ENCODE results near the gene C3. TPM values are rescaled to one million over a fixed set of nuclear protein-coding genes. Genes with fewer than 3 reads are reported as not detected.
"Not testable (repeated sequence)": the region's sequence is repeated elsewhere in the genome, so short reads cannot be mapped to it uniquely, and the experiment has no call there.

The C3 gene
- total RNA-seq, 4 donors from 2014 or later: 28.8 to 155 (median 79.6) TPM

DNA sequence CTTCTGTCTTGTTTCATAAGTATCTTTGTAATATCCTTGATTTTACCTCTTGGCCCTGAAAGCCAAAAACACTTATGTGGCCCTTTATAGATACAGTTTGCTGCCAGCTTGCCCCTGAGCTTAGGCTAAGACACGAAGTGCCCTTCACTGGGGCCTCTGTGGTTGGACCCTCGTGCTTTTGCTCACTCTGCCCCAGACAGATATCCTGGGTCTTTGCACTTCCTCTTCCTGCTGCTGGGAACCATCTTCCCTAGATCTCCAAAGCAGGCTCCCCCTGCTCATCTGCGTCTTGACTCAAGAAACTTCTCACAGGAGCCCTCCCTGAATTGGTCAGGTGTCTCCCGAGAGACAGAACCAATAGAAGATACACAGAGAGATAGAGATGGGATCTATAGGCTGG, 48.5 kb downstream of the C3 start:
- TF ChIP-seq POLR2A (IDR thresholded peaks at IDR 0.05): no peak
- TF ChIP-seq, protein P1, sequence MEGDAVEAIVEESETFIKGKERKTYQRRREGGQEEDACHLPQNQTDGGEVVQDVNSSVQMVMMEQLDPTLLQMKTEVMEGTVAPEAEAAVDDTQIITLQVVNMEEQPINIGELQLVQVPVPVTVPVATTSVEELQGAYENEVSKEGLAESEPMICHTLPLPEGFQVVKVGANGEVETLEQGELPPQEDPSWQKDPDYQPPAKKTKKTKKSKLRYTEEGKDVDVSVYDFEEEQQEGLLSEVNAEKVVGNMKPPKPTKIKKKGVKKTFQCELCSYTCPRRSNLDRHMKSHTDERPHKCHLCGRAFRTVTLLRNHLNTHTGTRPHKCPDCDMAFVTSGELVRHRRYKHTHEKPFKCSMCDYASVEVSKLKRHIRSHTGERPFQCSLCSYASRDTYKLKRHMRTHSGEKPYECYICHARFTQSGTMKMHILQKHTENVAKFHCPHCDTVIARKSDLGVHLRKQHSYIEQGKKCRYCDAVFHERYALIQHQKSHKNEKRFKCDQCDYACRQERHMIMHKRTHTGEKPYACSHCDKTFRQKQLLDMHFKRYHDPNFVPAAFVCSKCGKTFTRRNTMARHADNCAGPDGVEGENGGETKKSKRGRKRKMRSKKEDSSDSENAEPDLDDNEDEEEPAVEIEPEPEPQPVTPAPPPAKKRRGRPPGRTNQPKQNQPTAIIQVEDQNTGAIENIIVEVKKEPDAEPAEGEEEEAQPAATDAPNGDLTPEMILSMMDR (IDR thresholded peaks at IDR 0.05): no peak
- no peak overlapping the region for H3K4me3 ChIP-seq (ENCODE audit: low read depth, poor library complexity, severe bottlenecking)
- no peak for DNase-seq (ENCODE audit: low spot score in 2 of 2)
- intact Hi-C loops (cut with DNase I; ENCODE audit: low total_unique reads): no loop called here
- 71 to 74% methylated on average over 4 of the region's 4 CpGs for WGBS, 2 donors

DNA sequence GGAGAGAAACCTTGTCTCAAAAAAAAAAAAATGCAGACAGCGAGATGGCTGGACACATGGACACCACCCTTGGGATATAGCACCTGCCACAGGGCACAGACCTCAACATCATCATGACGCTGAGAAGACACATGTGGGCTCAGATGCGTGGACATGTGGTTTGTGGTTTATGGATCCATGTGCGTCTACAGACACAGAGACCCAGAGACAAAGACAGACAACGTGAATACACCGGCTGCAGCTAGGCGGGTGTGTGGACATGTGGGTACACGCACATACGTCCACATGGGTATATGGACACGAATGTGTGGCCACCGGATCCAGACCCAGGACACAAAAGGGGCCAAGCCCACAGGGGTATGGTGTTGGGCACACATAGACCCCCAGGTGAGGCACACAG, 51.8 kb downstream of the C3 start:
- TF ChIP-seq, protein P1 (IDR thresholded peaks at IDR 0.05): no peak
- TF ChIP-seq POLR2A (IDR thresholded peaks at IDR 0.05): no peak
- intact Hi-C loops (cut with DNase I; ENCODE audit: low total_unique reads): no loop called here
- H3K4me3 ChIP-seq (ENCODE audit: low read depth, poor library complexity, severe bottlenecking): no peak overlapping the region
- 65 to 69% methylated on average over 11 of the region's 11 CpGs for WGBS, 2 donors
- no peak for DNase-seq (ENCODE audit: low spot score in 2 of 2)

DNA sequence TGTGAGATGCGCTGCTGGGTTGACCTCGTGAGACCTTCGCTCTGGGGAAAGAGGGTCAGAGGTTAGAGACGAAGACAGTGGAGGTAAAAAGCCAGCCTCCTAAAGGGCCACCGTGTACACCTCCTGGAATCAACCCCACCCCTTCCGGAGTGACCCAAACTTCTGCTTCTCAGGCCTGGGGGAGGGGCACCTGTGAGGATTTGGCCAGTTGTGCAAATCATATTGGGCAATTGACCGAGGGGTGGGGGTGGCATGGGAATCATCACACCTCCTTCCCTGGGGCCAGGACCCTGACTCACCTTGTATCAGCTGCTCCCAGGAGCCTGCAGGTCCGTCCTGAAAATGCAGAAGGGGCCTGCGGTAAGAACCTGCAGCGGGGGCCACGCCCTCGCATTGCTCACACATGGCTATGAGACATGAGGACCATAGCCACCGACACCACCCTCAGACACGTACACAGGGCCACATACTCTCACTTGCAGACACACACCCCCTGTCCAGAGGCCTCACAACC, 53.3 kb downstream of the C3 start:
- WGBS, 2 donors: 81 to 85% methylated on average over 14 of the region's 14 CpGs
- H3K4me3 ChIP-seq (ENCODE audit: low read depth, poor library complexity, severe bottlenecking): no peak overlapping the region
- intact Hi-C loops (cut with DNase I; ENCODE audit: low total_unique reads): no loop called here

DNA sequence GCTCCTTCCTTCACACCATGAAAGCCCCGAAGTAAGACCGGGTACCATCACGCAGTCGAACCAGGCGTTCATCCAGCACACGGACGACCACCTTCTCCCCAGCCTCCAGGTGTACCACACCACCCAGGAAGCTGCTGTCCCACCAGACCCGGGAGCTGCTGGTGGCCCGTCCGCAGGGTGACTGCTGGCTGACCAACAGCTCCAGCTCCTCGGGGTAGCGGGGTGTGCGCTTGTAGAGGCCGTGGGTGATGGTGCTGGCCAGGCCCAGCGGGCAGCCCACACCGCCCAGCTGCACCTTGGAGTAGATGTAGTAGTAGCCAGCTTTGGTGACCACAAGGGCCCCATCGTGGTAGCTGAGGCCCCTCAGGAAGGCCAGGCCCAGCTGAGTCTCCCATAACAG, 55.5 kb downstream of the C3 start:
- DNase-seq (ENCODE audit: low spot score in 2 of 2): no peak
- TF ChIP-seq POLR2A (IDR thresholded peaks at IDR 0.05): no peak
- TF ChIP-seq, protein P1 (IDR thresholded peaks at IDR 0.05): no peak
- intact Hi-C loops (cut with DNase I; ENCODE audit: low total_unique reads): no loop called here
- H3K4me3 ChIP-seq (ENCODE audit: low read depth, poor library complexity, severe bottlenecking): no peak overlapping the region
- 97 to 100% methylated on average over 5 to 8 of the region's 17 CpGs for WGBS, 2 donors

More for the DNA sequence above, 53.3 kb downstream of the C3 start:
- no peak for DNase-seq (ENCODE audit: low spot score in 2 of 2)
- TF ChIP-seq POLR2A (IDR thresholded peaks at IDR 0.05): no peak
- TF ChIP-seq, protein P1 (IDR thresholded peaks at IDR 0.05): no peak

DNA sequence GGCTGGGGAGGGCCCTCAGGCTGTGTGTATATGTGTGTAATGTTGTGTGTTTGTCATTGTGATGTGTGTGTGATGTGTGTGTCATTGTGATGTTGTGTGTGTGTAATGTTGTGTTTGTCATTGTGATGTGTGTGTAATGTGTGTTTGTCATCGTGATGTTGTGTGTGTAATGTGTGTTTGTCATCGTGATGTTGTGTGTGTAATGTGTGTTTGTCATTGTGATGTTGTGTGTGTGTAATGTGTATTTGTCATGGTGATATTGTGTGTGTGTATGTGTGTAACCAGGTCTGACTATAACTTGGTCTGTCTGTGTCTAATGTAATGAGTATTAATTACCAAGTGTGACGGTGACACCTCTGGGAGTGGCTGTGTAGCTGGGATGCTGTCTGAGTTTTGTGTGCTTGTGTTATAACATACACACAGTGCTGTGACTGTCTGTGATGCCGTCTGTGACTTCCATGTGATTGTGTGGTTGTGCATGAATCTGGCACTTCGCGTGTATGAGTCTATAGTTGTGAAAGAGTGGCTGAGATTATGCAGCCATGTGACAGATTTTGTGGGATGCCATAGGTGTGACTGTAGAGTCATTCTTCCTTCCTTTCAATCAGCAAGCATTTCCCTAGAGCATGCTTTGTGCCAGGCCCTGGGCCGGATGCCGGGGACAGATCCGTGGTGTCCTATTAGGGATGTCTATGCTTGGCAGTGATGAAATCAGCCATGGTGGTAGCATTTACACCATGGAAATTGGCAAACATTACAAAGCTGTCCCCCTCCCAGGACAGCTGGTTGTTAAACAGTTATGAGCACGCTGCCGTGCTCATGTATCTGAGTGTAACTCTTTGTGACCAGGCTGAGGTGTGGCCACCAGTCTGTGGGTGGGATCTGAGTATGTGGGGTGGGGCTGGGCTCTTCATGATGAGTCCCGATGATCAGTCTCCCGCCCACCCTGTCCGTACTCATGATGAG, 56.9 kb downstream of the C3 start:
- DNase-seq (ENCODE audit: low spot score in 2 of 2): no peak
- no peak for TF ChIP-seq POLR2A (IDR thresholded peaks at IDR 0.05)
- WGBS, 2 donors: 70 to 72% methylated on average over 14 of the region's 14 CpGs
- H3K4me3 ChIP-seq (ENCODE audit: low read depth, poor library complexity, severe bottlenecking): no peak overlapping the region
- intact Hi-C loops (cut with DNase I; ENCODE audit: low total_unique reads): no loop called here

DNA sequence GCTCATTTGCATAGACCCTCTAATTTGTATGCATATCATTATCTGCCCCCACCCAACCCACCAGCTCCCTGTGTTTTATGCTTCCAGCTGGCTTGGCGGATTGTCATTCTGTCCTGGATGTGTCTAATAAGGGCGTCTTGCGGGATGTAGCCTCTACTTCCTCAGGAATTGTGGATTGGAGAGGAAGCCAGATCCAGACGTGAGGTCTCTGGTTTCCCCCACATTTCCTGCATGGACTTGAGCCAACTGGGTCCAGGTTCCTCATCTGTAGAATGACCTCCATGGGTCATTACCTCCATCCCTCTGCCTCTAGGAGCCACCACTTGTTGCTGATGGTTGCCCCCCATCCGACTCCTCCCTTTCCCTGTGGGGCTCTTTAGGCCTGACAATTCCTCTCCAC, 57.7 kb downstream of the C3 start:
- H3K4me3 ChIP-seq (ENCODE audit: low read depth, poor library complexity, severe bottlenecking): no peak overlapping the region
- TF ChIP-seq, protein P1 (IDR thresholded peaks at IDR 0.05): no peak
- no peak for TF ChIP-seq POLR2A (IDR thresholded peaks at IDR 0.05)
- intact Hi-C loops (cut with DNase I; ENCODE audit: low total_unique reads): no loop called here
- no peak for DNase-seq (ENCODE audit: low spot score in 2 of 2)
- WGBS, 2 donors: 74% methylated on average over 5 of the region's 5 CpGs

DNA sequence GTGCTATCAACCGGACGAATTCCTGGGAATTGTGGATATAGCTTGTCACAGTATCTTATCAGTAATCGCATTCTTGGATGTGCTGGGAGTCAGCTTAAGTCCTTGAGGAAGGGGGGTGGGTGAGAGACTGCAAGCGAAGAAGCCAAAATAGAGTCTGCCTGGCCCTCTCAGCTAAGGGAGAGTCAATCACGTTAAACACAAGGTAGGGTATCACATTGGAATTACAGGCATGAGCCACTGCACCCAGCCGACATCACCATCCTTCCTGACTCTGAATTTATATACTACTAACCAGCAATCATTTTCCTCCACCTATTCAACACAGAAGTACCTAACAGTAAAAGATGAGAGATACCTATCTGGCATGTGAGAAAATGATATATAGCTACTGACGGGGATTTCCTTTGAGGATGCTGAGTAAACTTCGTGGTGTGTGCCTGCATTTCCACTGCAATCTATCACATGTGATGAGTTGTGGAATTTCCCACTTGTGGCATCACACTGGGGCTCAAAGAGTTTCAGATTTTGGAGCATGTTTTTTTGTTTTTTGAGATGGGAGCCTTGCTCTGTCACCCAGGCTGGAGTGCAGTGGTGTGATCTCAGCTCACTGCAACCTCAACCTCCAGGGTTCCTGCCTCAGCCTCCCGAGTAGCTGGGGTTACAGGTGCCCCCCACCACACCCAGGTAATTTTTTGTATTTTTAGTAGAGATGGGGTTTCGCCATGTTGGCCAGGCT, 58.8 kb downstream of the C3 start:
- H3K4me3 ChIP-seq (ENCODE audit: low read depth, poor library complexity, severe bottlenecking); intact Hi-C loops (cut with DNase I; ENCODE audit: low total_unique reads); DNase-seq (ENCODE audit: low spot score in 2 of 2): not testable (repeated sequence)
- WGBS, 2 donors: 28 to 30% methylated on average over 10 of the region's 10 CpGs
